Neural progenitor cell (in vitro differentiated cells): Measurements from ENCODE around the gene NUDT19. TPM values are rescaled to one million over a fixed set of nuclear protein-coding genes. Genes with fewer than 3 reads are reported as not detected.

Source experiments
- DNase-seq: peaks from one replicate; pipeline ENCODE4 v3.0.0-alpha.2; 2016; ENCODE audit warnings: low spot score
- H2AFZ ChIP-seq: fragments of 200-600 bp; sonication (generic); replicated peaks from 2 replicates; pipeline ENCODE4 v1.6.1; 2016; ENCODE audit warnings: antibody characterized with exemption
- H3F3A ChIP-seq: fragments of 200-600 bp; sonication (generic); 2 replicates; pipeline ENCODE4 v1.6.1; 2016; ENCODE audit warnings: antibody characterized with exemption, low read depth
- H3K27ac ChIP-seq: fragments of 200-600 bp; sonication (generic); 2 replicates; pipeline ENCODE4 v1.5.1; 2016; ENCODE audit warnings: mild to moderate bottlenecking
- H3K27me3 ChIP-seq: fragments of 200-600 bp; sonication (generic); 2 replicates; pipeline ENCODE4 v1.6.1; 2016; ENCODE audit warnings: mild to moderate bottlenecking, moderate library complexity
- H3K36me3 ChIP-seq: fragments of 200-600 bp; sonication (generic); 2 replicates; pipeline ENCODE4 v1.5.1; 2016
- H3K4me1 ChIP-seq: fragments of 200-600 bp; sonication (generic); 2 replicates; pipeline ENCODE4 v1.6.1; 2016; ENCODE audit warnings: mixed run types
- H3K4me2 ChIP-seq: fragments of 200-600 bp; sonication (generic); 2 replicates; pipeline ENCODE4 v1.6.1; 2016
- H3K4me3 ChIP-seq: fragments of 200-600 bp; sonication (generic); 2 replicates; pipeline ENCODE4 v1.5.1; 2016
- H3K79me2 ChIP-seq: fragments of 200-600 bp; sonication (generic); 2 replicates; pipeline ENCODE4 v1.6.1; 2016; ENCODE audit warnings: low read depth
- H3K9ac ChIP-seq: fragments of 200-600 bp; sonication (generic); 2 replicates; pipeline ENCODE4 v1.6.1; 2016
- H3K9me3 ChIP-seq: fragments of 200-600 bp; sonication (generic); 2 replicates; pipeline ENCODE4 v1.5.1; 2016; ENCODE audit warnings: low read depth
- H4K20me1 ChIP-seq: fragments of 200-600 bp; sonication (generic); 2 replicates; pipeline ENCODE4 v1.6.1; 2016; ENCODE audit warnings: low read depth
- H3K27ac Mint-ChIP-seq: 3 replicates; pipeline ENCODE4 v1.8.0; 2021; ENCODE audit warnings: mixed read lengths
- H3K27me3 Mint-ChIP-seq: 2 replicates; pipeline ENCODE4 v1.8.0; 2022; ENCODE audit warnings: low read depth, mild to moderate bottlenecking, inconsistent platforms, moderate library complexity, mixed read lengths; ENCODE audit not compliant: insufficient read depth
- H3K36me3 Mint-ChIP-seq: 3 replicates; pipeline ENCODE4 v1.8.0; 2021; ENCODE audit warnings: mixed read lengths
- H3K4me1 Mint-ChIP-seq: 3 replicates; pipeline ENCODE4 v1.8.0; 2021; ENCODE audit warnings: mixed read lengths
- H3K4me3 Mint-ChIP-seq: 3 replicates; pipeline ENCODE4 v1.8.0; 2021; ENCODE audit warnings: mild to moderate bottlenecking, moderate library complexity, mixed read lengths
- H3K9me3 Mint-ChIP-seq: 3 replicates; pipeline ENCODE4 v1.8.0; 2020; ENCODE audit warnings: mixed read lengths
- EZH2 ChIP-seq: fragments of 200-600 bp; sonication (generic); IDR thresholded peaks from 2 replicates; pipeline ENCODE4 v1.6.1; 2017; ENCODE audit warnings: antibody characterized with exemption, mild to moderate bottlenecking, moderate library complexity
- EZH2phosphoT487 ChIP-seq: fragments of 200-600 bp; sonication (generic); IDR thresholded peaks from 2 replicates; pipeline ENCODE4 v1.6.1; 2017; ENCODE audit warnings: antibody characterized with exemption
- total RNA-seq: library from RNA; depleted of rRNA; stranded (reverse); fragments of >200 nt; gene quantifications from 2 replicates; pipeline ENCODE4 v1.2.3, GENCODE V29; 2015; ENCODE audit warnings: low replicate concordance
- TF ChIP-seq, protein P1 (sequence below): fragments of 200-600 bp; sonication (generic); IDR thresholded peaks from 2 replicates; pipeline ENCODE4 v1.5.1; 2017; ENCODE audit warnings: antibody characterized with exemption, mild to moderate bottlenecking

Gene NUDT19
- total RNA-seq, 1 donor from 2014 or later: 4.4 TPM

- no peak for DNase-seq
- no peaks in the 10 kb centered on the region for H4K20me1 ChIP-seq
- H3K9ac ChIP-seq: no peak within 1 kb of the TSS
- H3K9me3 Mint-ChIP-seq: peaks cover 2% of the 10 kb centered on the region
- TF ChIP-seq, protein P1, sequence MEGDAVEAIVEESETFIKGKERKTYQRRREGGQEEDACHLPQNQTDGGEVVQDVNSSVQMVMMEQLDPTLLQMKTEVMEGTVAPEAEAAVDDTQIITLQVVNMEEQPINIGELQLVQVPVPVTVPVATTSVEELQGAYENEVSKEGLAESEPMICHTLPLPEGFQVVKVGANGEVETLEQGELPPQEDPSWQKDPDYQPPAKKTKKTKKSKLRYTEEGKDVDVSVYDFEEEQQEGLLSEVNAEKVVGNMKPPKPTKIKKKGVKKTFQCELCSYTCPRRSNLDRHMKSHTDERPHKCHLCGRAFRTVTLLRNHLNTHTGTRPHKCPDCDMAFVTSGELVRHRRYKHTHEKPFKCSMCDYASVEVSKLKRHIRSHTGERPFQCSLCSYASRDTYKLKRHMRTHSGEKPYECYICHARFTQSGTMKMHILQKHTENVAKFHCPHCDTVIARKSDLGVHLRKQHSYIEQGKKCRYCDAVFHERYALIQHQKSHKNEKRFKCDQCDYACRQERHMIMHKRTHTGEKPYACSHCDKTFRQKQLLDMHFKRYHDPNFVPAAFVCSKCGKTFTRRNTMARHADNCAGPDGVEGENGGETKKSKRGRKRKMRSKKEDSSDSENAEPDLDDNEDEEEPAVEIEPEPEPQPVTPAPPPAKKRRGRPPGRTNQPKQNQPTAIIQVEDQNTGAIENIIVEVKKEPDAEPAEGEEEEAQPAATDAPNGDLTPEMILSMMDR: no peak
- TF ChIP-seq EZH2phosphoT487 (no peak), EZH2 (no peak)
- H3K36me3 ChIP-seq: no peaks in the 10 kb centered on the region
- no peak within 1 kb of the TSS for H3K27ac ChIP-seq
- H3F3A ChIP-seq: no peaks in the 10 kb centered on the region
- peaks cover 3% of the 10 kb centered on the region for H3K36me3 Mint-ChIP-seq
- no peak within 1 kb of the TSS for H3K4me2 ChIP-seq
- H3K4me1 Mint-ChIP-seq: no peaks in the 10 kb centered on the region
- H3K4me3 ChIP-seq: no peak within 1 kb of the TSS
- peaks cover 5% of the 10 kb centered on the region for H3K27me3 Mint-ChIP-seq
- H2AFZ ChIP-seq: no peak within 1 kb of the TSS
- no peak within 1 kb of the TSS for H3K27ac Mint-ChIP-seq
- no peaks in the 10 kb centered on the region for H3K4me1 ChIP-seq
- H3K4me3 Mint-ChIP-seq: no peak within 1 kb of the TSS
- no peaks in the 10 kb centered on the region for H3K9me3 ChIP-seq
- no peaks in the 10 kb centered on the region for H3K27me3 ChIP-seq
- H3K79me2 ChIP-seq: no peaks in the 10 kb centered on the region
These were observed 28.0 kb downstream of the NUDT19 start, which contains the start of gene TDRD12 for GRCh38 chr19:32719611-32720059. Gene TDRD12 (plus strand): TSS chr19:32719767. CDS start chr19:32720073, 306 bp downstream.

DNA sequence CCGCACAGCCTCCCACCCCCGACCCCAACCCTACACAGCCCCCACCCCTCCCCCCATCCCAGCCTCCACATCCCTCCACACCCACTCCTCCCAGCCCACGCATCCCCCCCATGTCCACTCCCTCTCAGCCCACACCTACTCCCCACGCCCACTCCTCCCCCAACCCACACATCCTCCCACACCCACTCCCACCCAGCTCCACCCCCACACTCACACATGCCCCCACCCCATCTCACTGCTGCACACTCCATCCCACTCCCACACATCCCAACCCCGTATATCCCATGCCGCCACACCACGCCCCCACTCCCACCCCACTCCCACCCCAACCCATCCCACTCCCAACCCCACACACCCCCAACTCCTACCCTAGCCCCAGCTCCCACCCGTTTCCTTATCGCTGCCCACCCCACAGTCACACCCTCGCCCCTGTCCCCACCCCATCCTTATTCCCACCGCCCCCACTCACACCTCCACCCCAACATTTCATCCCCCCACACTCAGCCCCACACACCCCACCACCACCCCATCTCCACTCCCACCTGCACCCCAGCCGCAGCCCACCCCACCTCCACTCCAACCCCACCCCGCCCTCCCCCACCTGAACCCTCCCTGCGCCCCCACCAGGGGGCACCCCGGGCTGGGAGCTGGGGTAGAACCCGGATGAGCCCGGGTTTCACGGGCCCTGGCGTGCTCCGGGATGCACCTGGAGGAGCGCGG, 28.8 kb downstream of the NUDT19 start:
- H3K9me3 Mint-ChIP-seq: peaks cover 2% of the 10 kb centered on the region
- no peaks in the 10 kb centered on the region for H3K36me3 Mint-ChIP-seq
- Histone ChIP-seq H3K27me3 (no peaks in the 10 kb centered on the region), H3K36me3 (no peaks in the 10 kb centered on the region), H3K4me3 (no peak overlapping the region), H3K79me2 (no peaks in the 10 kb centered on the region), H4K20me1 (no peaks in the 10 kb centered on the region), H3K4me2 (no peak overlapping the region), H3K4me1 (no peaks in the 10 kb centered on the region), H3K9ac (no peak overlapping the region), H2AFZ (no peak overlapping the region), H3K9me3 (no peaks in the 10 kb centered on the region), H3K27ac (no peak overlapping the region), H3F3A (no peaks in the 10 kb centered on the region)
- TF ChIP-seq, protein P1: no peak
- no peak for TF ChIP-seq EZH2
- no peak for TF ChIP-seq EZH2phosphoT487
- H3K4me3 Mint-ChIP-seq: no peak overlapping the region
- no peak for DNase-seq
- H3K4me1 Mint-ChIP-seq: no peaks in the 10 kb centered on the region
- H3K27ac Mint-ChIP-seq: no peak overlapping the region
- peaks cover 5% of the 10 kb centered on the region for H3K27me3 Mint-ChIP-seq

GRCh38 chr19:32720936-32721250, 29.3 kb downstream of the NUDT19 start:
- Histone ChIP-seq H3K36me3 (no peaks in the 10 kb centered on the region), H3K27ac (no peak overlapping the region), H3K27me3 (no peaks in the 10 kb centered on the region), H4K20me1 (no peaks in the 10 kb centered on the region), H3K4me1 (no peaks in the 10 kb centered on the region), H3F3A (no peaks in the 10 kb centered on the region), H3K9me3 (no peaks in the 10 kb centered on the region), H3K4me3 (no peak overlapping the region), H3K4me2 (no peak overlapping the region), H3K79me2 (no peaks in the 10 kb centered on the region), H3K9ac (no peak overlapping the region), H2AFZ (no peak overlapping the region)
- no peak for DNase-seq
- TF ChIP-seq, protein P1: no peak
- no peak for TF ChIP-seq EZH2phosphoT487
- TF ChIP-seq EZH2: no peak
- Mint-ChIP-seq H3K27me3 (peaks cover 8% of the 10 kb centered on the region), H3K27ac (no peak overlapping the region), H3K4me3 (no peak overlapping the region), H3K9me3 (peaks cover 2% of the 10 kb centered on the region), H3K4me1 (no peaks in the 10 kb centered on the region), H3K36me3 (no peaks in the 10 kb centered on the region)
